ENCODE measurements around the gene PTPRQ.

The PTPRQ gene

DNA sequence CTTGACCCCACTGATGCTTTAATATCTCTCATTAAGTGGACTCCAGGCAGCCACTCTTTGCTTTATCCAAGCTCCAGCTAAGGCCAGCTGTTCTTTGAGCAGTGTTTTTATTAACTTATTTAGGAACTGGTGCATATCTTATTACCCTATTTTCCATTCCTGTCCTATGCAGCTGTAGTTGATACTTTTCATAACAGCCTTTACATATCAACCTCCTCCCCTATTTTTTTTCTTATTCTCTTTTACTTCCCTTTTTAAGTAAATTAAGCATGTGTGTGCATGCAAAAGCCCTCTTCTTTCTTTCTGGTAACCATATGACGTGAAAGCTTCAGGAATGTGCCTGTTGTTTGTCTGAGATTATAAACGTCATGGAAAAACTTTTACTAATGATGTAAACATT lies 121.2 kb downstream of the PTPRQ start:
- DNase-seq, result no peak

DNA sequence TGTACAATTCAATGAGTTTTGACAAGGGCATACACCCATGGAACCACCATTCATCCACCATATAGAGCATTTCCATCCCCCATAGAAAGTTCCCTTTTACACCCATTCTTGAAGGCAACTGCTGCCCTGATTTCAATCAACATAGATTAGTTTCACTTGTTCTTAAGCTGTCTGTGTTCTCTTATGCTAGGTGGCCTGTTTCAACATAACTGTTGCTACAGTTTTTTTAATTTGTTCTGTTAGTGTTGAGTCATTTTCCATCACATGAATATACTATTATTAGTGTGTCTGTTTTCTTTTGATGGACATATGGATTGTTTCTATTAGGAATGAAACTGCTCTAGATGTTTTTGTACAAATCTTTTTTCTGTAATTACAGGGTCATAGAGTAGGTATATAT lies 123.4 kb downstream of the PTPRQ start:
- DNase-seq, result no peak

DNA sequence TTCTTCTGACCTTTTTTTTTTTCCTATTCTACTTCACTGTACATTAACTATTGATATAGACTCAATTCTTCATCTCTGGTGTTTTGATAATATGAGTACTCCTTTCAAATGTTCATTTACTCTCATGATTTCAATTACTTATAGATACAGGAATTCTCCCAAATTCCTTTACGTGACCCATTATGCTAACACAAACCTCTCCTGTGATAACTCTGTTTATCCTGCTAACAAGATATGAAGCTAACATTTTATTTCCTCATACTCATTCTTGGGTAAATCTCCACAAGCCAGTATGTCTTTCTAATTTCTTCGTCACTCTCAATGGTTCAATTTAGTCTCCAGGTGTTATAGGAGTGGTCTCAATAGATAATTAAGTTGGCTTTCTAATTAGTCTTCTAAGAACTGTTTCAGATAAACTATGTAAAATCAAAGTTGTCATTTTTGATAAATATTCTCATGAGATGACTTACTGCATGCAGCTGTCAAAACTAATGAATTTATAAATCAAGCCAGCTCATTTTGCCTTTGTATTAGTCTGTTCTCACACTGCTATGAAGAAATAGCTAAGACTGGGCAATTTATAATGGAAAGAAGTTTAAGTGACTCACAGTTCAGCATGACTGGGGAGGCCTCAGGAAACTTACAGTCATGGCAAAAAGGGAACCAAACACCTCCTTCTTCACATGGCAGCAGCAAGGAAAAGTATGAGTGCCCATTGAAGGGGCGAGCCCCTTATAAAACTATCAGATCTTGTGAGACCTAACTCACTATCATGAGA lies 132.8 kb downstream of the PTPRQ start:
- DNase-seq, result no peak

DNA sequence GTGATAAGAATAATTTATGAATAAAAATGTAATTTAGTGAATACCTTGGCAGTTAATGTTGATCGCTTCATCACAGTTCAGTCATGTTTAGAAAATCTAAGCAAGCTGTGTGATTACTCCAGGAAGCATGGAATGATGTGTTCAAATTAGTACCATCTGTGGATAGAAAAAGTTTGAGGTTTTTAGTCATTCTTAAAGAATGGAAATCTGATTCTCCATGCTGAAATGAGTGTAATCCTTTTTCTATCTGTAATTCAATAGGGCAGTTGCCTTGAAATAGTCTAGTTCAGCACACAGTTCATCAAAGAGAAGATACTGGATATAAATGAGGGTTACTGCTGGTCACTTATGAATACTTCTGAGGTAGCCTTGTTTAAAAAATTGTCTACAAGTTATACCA lies 136.2 kb downstream of the PTPRQ start:
- no peak for DNase-seq

DNA sequence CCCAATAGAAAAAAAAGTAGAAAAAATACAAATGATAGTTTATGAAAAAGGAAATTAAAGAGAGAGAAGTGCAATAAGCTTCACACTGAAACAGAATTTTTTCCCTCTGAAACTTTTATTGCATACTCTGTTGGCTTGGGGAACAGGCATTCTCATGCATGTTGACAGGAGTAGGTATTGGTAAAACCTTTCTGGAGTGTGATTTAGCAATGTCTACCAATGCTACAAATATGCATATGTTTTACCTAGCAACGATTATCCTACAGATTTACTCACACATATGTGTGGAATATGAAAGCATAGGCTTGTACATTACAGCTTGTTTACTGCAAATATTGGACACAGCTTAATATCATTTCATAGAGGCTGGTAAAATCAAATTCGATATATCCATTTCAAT lies 137.7 kb downstream of the PTPRQ start:
- no peak for DNase-seq

DNA sequence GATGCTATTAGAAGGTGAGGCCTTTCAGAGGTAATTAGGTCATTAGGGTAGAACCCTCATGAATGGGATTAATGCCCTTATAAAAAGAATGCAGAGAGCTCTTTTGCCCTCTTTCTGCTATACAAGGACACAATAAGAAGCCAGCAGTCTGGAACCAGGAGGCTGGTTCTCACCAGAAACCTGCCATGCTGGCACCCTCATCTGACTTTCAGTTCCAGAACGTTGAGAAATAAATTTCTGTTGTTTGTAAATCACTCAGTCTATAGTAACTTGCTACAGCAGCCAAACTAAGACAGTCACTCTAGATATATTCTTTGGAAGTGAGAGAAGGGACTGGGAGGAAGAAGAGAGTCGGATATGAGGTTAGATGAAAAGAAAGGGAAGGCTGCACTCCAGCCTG lies 138.4 kb downstream of the PTPRQ start:
- no peak for DNase-seq

DNA sequence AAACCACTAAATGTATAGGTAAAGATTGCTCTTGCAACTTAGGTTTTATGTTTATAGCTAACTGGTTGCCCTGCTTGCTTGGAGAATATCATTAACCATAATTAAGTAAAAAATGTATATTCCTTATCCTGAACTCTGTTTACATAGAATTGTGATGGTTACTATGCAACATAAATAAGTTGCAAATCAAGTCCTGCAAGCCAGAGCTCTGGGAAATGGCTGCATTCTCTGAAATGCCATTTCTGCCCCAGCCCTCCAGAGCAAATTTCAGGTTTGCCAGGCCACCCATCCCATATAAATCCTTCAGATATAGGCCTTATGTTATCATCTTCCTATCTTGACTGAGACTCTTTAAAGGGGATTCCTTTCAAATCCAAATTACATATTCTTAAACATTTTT lies 145.0 kb downstream of the PTPRQ start:
- DNase-seq, result no peak

DNA sequence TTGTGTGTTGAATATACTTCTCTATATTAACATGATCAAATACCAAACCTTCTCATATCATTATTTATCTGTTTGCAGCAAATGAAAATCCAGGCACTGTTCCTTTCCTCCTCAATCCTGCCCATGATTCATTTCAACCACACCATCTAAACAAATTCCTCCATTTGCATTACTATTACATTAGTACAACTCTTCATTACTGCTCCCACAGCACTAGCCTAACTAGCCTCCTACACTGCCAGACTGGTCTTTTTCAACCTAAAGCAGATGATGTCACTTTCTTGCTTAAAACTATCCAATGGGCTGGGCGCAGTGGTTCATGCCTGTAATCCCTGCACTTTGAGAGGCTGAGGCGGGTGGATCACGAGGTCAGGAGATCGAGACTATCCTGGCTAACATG lies 146.1 kb downstream of the PTPRQ start:
- DNase-seq, result no peak

DNA sequence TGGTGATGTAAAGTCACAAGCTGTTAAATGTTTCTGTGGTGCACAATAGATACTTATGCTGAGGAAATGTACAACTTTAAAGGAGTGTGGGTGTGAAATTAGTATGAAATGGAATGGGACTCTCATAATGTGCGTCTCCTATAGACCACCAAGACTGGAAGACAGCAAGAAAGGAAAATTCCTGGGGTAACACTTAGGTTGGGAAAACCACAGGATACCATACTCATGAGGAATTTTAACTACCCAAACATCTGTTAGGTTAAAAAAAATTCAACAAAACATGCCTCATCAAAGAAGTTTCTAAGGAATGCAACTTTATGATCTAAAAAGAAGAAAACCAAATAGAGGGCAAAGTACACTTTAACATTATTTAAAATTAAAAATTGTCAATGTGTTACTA lies 149.7 kb downstream of the PTPRQ start:
- DNase-seq, result no peak

DNA sequence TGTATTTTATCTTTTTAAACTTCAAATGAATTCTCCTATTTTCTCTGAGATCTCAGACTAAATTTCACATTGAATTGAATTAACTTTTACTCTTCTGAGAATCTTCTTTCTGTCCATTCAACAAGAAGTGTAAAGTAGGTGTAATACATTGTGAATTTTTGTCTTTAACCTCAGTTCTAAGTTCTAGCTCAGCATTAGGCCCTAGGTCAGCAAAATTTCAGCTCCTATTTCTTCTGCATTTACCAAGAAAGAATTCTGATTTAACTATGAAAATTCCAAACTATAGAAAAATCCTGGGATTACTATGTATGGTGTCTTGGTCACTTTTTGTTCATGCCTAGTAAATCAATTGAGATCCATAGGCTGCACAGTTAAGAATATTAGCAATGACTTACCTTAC lies 152.5 kb downstream of the PTPRQ start:
- no peak for DNase-seq

DNA sequence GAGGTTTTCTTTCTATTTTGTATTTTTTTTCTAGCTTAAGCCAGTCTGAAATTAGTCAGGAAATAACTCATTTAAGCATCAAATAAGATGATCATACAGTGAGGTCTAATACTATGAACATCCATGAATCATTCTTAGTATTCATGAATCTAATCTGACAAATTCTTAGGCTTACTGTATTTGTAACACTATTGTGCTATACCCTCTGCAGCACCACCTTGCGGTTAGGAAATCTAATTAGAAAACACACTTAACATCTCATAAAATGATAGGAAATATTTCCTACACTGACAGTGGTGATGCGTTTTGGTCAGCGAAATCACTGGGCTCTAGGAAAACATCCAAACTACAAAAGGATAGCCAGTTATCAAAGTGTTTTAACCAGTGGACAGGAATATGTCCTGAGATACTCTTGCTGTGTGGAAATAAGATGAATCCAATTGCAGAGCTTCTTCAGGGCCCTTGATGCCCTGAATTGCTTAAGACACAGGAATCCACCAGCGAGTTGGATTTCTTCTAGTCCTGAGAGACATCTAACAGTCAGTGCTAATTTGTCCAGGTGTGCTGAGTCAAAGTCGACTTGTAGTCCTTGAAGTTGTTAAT lies 154.1 kb downstream of the PTPRQ start:
- DNase-seq, result no peak

DNA sequence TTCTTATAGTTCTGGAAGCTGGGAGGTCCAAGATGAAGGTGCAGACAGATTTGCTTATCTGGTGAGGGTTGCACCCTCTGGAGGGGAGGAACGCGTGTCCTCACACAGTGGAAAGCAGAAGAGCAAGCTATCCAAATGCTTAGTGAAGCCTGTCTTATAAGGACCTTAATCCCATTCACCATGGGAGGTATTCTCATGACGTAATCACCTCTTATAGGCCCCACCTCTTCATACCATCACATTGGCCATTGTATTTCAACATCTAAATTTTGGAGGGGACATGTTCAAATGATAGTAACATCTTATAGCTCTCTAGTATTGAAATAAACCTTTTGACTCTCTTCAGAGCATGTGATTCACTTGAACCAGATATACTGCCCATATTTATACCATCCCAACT lies 158.4 kb downstream of the PTPRQ start:
- DNase-seq, result no peak

DNA sequence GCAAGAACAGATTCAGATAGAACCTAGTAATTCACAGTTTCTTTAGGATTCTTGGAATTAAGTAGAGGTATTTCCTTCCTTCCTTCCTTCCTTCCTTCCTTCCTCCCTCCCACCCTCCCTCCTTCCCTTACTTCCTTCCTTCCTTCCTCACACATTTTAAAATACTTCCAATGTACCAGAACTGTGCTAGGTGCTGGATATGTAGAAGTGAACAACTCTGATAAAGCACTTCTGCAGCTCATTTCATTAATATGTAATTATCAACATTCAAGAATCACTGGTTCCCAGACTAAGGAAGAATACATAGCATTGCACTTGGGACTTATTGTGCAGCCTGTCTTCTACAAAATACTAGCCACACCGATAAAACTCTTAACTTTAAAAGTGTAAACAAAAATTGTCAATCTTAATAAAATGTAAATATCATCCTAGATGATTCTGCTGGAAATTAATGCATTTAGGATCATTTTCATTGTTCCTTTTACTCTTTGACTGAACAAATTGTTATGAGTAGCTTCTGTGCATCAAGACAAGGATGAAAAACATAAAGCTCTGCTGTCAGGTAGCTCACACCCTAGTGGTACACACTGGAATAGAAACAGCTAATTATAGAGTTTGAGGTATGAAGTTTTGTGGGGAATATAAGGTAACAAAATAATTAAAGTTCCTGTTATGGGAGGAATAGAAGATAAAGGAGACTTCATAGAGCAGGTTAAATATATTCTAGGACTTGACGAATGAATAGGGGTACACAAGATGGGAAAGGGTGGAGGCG lies 163.5 kb downstream of the PTPRQ start:
- no peak for DNase-seq

DNA sequence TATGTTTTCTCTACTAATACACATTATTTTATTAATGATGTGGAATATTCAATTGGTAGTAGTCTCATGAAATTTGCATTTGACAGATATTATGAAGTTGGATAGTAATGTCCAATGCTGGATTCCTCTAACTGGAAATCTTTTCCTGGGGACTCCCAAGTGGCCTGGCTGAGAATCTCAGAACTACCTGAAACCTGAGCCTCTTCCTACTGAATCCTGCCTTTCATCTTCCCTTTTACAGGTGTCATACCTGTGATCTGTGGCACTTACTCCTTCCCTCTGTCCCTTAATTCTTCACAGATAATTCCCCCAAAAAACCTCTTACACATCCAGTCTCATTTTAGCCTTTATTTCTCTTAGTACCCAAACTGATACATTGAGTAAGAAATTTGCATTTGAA lies 173.7 kb downstream of the PTPRQ start:
- no peak for DNase-seq

DNA sequence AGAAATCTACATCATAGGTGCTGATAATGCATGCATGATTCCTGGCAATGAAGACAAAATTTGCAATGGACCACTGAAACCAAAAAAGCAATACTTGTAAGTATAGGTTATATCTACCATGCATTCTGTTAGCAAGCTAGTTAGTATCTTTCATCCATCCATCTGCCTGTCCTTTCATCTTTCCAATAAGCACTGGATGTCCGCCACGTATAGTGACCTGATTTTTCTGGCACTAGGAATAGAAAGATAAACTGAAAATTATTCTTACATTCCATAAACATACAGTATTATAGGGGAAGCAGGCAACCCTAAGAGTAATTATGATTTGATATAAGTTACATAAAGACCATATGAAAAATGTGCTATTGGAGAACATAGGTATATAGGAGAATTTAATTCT lies 176.2 kb downstream of the PTPRQ start:
- DNase-seq, result no peak

DNA sequence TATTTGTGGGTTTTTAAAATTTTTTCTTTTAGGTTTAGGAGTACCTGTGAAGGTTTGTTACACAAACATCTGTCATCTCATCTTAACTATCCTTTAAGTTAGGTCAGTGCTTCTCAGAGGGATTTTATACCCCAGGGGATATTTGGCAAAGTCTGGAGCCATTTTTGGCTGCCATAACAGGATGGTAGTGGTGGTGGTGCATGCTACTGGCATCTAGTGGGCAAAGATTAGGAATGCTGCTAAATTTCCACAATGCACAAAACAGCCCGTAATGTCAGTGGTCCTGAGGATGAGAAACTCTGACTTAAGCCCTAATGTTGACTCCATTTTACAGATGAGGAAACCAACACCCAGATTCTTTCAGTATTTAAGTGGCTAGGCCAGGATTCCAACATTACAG lies 178.2 kb downstream of the PTPRQ start:
- DNase-seq, result no peak

DNA sequence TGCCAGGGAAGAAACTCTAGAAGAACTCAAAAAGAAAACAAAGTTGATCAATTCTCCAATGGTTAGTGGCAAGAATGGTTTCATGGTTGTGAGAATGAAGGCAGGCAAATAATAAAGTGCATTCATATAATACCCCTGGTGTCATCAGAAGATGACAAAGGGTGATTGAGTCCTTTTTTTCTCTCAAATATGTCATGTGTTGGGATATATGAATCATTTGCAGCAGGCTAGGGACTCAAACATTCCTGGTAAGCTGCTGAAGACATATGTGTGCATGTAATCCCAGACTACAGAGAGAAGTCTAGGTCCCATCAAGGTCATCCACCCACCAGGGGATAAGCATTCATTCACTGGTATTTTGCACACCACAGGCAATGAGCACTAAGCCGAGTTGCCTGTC lies 181.0 kb downstream of the PTPRQ start:
- DNase-seq, result no peak

DNA sequence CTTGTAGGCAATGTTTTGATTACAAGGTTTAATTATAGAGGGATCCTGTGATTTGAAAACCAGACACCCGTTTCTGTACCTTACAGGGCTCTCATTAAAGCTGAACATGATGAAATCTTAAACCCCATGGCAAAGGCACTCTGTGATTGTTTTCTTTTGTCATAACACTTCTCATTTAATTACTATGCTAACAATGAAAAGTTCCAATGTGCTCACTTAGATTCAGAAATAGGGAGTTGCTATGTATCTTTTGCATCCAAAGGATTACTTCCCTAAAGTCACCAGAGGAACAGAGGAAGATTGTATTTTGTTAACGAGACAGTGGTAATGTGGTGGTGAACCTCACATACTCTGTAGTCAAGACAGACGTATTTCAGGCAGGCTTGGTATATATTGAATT lies 181.9 kb downstream of the PTPRQ start:
- DNase-seq, result no peak

DNA sequence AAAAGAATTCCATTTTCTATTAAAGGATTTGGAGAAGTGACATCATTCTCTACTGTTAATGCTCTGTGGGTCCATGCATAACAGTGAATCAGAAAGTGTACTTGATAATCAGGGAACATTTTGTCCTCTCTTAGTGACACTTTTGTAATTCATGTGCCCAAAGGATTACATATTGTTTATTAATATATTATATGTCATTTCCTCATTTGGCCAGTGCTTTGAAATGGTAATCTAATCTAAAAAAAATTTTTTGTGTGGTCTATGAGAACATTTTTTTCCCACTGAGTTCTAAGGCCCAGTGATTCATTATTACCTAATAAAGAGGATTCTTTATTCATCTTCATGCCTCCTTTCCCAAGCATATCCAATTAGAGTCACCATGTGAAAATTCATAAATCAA lies 183.7 kb downstream of the PTPRQ start:
- DNase-seq, result no peak

DNA sequence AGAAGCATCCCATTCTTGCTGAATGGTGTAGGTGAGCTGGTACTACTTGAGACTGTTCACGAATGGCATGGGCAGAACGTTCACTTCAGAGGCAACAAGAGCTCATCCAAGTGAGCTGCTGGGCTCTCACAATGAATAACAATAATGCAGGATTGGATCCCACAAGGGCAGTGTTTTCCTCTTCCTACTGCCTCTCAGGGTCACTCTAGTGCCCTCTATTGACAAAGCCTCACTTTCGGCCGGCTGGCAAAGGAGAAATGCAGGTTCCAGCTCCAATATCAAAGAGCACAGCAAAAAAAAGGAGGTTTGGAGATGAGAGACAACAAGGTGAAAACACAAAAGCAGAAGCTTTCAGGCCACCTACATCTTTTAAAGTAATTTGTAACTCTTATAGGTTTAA lies 188.8 kb downstream of the PTPRQ start:
- no peak for DNase-seq

DNA sequence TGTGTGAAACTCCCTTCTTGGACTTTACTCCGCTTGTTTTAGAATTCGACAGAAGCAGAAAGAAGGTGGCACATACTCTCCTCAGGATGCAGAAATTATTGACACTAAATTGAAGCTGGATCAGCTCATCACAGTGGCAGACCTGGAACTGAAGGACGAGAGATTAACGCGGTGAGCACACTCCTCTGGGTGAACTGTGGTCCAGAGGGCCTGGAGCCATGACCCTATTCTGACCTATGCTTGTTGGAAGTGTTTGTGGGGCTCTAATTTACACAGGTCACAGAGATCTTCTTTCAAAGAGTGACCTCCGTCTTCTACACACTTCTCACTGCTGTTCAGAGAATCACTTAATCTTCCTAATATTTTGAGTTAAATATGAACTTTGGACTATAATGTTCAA lies 190.9 kb downstream of the PTPRQ start:
- no peak for DNase-seq

DNA sequence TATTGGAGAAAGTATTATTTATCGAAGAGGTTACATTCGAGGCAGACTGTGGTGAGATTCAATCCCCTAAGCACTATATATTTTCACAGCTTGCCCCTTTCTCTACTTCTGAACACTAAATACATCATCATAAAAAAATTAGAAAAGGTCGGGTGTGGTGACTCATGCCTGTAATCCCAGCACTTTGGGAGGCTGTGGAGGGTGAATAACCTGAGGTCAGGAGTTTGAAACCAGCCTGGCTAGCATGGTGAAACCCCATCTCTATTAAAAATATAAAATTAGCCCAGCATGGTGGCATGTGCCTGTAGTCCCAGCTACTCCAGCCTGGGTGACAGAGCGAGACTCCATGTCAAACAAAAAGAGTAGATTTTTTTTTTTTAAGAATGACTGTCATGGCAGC lies 192.8 kb downstream of the PTPRQ start:
- DNase-seq, result no peak

DNA sequence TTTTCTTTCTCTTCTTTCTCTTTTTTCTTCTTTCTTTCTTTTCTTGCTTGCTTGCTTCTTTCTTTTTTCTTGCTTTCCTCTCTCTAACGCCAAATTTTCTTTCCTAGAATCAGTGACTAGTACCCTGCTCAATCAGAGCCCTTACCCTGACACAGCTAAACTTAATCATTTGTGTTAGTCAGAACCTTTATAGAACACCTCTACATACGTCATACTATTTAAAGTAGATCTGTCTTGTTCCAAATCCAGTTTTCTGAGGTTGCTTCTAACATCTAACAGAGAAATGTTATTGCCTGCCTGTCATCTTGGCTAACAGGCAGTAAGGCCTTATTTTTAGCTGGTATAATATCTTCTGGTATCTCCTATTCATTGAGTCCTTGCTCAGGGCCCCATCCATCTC lies 197.9 kb downstream of the PTPRQ start:
- DNase-seq, result no peak

DNA sequence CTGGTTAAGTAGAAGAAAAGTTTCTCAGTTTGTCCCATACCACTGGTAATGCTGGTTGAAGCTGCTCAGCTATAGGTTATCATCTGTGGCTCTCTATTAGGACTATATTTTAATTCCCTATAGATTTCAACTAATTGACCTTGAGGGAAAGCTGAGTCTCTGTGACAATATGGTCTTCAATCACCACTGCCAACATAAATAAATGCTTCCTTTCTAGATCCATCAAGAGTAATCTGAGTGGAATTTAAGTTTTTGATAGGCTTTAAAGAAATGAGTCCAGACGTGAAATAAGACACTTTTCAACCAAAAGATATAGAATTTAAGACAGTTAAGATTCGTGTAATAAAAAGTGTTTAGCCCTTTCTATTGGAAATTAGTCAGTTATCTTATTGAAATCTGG lies 199.9 kb downstream of the PTPRQ start:
- DNase-seq, result no peak

Data from cortex of kidney (tissue), 1 donor.